ENCODE measurements around the gene ERCC8.

ERCC8 gene

DNA sequence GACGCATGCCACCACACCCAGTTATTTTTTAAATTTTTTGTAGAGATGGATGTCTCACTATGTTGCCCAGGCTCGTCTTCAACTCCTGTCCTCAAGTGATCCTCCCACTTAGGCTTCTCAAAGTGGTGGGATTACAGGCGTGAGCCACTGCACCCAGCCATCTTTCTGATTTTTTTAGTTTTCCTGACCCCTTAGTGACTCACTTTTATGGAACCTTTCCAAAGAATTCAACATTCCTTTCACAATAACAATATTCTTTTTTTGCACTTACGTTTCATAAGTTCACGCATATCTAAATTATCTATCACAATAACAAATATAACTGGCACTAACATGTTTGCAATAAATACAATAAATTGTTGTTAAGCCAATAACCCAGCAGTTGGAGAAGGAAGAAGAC, 109.3 kb downstream of the ERCC8 start:
- DNase-seq (ENCODE audit: low spot score) = no peak

DNA sequence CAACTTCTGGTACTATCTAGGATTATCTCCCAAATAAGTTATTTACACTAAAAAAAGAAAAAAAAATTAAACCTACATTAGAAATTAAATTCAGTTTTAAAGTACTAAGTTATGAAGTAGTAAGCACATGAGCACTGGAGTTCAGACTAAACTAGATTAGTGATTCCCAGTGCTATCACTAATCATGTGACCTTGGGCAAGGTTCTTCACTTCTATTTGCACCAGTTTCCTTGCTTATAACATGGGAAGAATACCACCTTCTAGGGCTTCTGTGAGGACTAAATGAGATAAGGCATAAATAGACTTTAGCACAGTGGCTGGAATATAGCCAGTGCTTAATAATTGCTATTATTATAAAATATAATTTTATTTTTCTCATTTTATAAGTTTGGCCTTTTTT, 111.3 kb downstream of the ERCC8 start:
- DNase-seq (ENCODE audit: low spot score) = no peak

DNA sequence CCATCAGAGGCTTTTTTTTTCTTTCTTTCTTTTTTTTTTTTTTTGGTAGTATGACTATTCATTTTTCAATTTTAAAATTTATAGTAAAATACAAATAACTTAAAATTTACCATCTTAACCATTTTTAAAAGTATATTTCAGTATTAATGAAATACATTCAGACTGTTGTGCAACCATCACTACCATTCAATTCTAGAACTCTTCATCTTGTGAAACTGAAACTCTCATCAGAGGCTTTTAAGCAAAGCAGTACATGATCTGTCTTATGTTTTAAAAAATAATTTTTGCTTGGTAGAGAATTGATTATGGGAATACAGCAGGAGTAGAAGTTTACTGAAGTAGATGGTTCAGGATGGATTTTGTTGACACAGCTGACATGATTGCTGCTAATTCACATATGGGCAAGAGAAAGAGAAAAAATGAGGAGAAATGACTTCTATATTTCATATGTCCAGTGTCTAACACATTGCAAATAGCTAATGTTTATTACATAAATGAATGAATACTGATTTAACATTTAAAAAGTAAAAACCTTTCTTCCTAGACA, 114.2 kb downstream of the ERCC8 start:
- DNase-seq (ENCODE audit: low spot score) = no peak

DNA sequence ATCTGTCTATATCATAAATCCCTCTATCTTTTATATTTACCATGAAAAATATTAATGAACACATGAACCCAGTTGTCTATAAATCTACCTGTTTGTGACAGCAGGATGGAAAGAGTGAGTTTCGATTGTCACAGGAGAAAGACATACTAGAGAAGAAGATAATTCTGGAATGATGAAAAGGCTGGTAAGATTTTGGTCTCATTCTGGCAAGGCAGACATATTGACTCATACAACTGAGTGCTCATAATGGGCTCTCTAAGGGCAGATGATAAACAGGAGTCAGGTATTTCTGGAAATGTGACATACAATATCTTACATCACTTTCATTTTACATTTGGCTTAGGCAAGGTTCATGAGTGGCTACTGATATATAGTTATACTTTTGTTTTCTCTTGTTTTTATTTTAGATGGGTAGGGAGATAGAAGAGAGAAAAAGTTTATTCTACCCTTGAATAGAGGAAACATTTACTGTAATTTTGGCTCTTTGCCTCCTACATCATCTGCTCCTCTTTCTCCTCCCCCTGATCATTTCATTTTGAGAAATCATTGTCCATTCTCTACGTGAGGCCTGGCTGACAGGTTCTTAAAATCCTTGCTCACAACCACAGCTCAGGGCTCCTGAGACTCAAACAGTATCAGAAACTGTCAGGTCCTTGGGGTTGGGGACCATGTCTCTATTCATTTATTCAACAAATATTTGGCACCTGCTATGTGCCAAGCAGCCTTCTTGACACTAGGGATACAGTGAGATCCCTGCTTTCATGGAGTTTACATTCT, 115.2 kb downstream of the ERCC8 start:
- no peak for DNase-seq (ENCODE audit: low spot score)

DNA sequence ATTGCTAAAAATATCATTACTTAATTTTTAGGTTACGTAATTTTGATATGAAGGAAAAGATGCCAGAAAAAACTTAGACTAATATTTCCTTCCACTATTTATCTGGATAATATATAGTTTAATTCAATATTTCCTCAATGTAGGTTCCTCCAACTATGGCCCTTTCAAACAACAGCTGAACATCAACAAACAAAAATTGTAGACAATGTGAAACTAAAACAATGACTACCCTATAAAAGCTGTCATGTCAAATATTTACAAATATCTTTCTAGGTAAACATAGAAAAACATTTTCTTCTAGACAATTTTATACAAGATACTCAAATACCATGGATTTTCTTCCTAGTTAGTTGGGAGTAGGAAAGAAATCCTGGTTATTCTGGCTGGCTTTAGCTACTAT, 117.7 kb downstream of the ERCC8 start:
- no peak for DNase-seq (ENCODE audit: low spot score)

DNA sequence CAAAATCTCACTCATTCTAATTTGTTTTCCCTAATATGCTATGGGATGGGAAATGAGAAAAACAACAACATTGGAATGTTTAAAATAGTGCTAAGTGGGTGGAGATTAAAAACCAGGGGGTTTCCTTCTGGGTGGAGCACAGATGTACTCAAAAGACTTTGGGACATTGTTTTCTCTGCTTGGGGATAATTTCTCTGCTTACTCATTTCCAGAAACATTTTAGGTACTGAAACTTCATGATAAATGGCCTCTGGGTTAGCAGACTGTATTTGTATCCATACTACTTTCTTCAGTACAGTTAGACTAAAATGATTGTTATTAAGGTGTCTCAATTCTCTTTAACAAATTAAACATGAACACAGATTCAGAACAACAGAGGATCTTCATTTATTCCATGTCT, 118.2 kb downstream of the ERCC8 start:
- no peak for DNase-seq (ENCODE audit: low spot score)

Data from Ammon's horn (tissue), 1 donor.